ENCODE measurements around the gene MYH7B.

DNA sequence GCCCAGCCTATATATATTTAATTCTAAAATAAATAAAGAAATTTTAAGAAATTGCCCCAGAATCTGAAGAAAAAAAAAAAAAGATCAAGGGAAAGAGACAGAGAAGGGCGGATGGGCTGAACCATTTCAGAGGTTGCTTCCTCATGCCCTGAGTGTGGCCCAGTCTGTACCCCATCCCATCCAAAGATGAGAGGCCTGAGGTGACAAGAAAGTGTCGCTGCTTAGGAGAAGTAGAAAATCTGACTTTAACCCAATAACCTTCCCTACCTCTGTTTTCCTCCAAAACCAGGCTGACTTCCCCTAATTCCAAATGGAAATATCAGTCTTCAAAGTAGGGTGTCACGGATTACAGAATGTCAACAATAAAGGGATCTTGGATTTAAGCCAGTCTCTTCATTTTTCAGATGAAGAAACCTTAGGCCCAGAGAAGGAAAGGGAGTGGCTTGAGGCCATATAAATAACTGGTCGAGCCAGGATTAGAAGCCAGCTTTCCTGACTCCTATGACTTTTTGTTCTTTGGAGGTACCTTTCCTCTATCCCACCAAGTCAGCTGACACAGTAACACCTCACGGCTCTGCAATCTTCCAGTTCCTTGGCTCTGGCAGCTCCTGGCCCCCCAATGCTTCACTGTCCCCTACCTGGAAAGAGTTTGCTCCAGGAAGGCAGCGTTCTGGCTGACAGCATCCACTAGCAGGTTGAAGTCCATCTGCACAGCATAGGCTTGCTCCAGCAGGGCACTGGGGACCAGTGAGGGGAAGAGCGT, 10.2 kb upstream of the MYH7B start:
- TF ChIP-seq, protein P1, sequence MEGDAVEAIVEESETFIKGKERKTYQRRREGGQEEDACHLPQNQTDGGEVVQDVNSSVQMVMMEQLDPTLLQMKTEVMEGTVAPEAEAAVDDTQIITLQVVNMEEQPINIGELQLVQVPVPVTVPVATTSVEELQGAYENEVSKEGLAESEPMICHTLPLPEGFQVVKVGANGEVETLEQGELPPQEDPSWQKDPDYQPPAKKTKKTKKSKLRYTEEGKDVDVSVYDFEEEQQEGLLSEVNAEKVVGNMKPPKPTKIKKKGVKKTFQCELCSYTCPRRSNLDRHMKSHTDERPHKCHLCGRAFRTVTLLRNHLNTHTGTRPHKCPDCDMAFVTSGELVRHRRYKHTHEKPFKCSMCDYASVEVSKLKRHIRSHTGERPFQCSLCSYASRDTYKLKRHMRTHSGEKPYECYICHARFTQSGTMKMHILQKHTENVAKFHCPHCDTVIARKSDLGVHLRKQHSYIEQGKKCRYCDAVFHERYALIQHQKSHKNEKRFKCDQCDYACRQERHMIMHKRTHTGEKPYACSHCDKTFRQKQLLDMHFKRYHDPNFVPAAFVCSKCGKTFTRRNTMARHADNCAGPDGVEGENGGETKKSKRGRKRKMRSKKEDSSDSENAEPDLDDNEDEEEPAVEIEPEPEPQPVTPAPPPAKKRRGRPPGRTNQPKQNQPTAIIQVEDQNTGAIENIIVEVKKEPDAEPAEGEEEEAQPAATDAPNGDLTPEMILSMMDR (IDR thresholded peaks at IDR 0.05) = no peak
- no peak for TF ChIP-seq POLR2A (IDR thresholded peaks at IDR 0.05)
- peak; percentile 78 for TF ChIP-seq POLR2AphosphoS5 (IDR thresholded peaks at IDR 0.05)

Measured in gastroesophageal sphincter (tissue), 3 donors.